H7 (cell line): Measurements from ENCODE around the gene KLF13. TPM values are rescaled to one million over a fixed set of nuclear protein-coding genes. Genes with fewer than 3 reads are reported as not detected.

ENCODE experiments used
- DNase-seq: peaks from one replicate; pipeline ENCODE4 v3.0.0; 2012
- H3K27me3 ChIP-seq: 2 replicates; pipeline ENCODE4 v1.6.0; 2011; ENCODE audit warnings: mild to moderate bottlenecking, low read length; ENCODE audit not compliant: control insufficient read depth, insufficient read depth
- H3K36me3 ChIP-seq: replicated peaks from 2 replicates; pipeline ENCODE4 v1.5.1; 2011; ENCODE audit warnings: low read length; ENCODE audit not compliant: control insufficient read depth, insufficient read depth
- H3K4me3 ChIP-seq: 2 replicates; pipeline ENCODE4 v1.5.1; 2011; ENCODE audit warnings: low read depth, mild to moderate bottlenecking, control low read depth, low read length, moderate library complexity; ENCODE audit not compliant: insufficient read depth
- total RNA-seq: library from RNA; depleted of rRNA; stranded (reverse); fragments of >200 nt; shearing (Covaris generic); gene quantifications from 2 replicates; pipeline ENCODE4 v1.2.3, GENCODE V29; 2014; rRNA removed

KLF13 gene
- total RNA-seq, 1 experiment from 2014 or later = 29.5 TPM

- Histone ChIP-seq H3K27me3 (no peaks in the 10 kb centered on the region), H3K4me3 (no peak overlapping the region), H3K36me3 (no peaks in the 10 kb centered on the region)
- no peak for DNase-seq
These were observed 100.8 kb downstream of the KLF13 start for GRCh38 chr15:31427411-31427810.

Other genes starting within 250 kb of the KLF13 start
- 0.48 and 0.89 TPM in 2 replicates for gene TRPM1, start 225.1 kb upstream of the KLF13 start, total RNA-seq